Common myeloid progenitor, CD34-positive (primary cell): ENCODE data around the gene CLDN4.

Experiments
- CTCF ChIA-PET: fragments of 350-600 bp; sonication (Branson Sonifier 250); formaldehyde crosslinking; loops from one replicate; lab custom pipeline; 2021; ENCODE audit warnings: antibody characterized with exemption; lab: Charles Lee
- POLR2A ChIA-PET: fragments of 350-600 bp; sonication (Branson Sonifier 250); formaldehyde crosslinking; loops from one replicate; lab custom pipeline; 2021; ENCODE audit warnings: antibody characterized with exemption; lab: Charles Lee
- DNase-seq, 3 donors: peaks; one replicate each; pipeline versions ENCODE4 v3.0.0 to v3.0.0-alpha.2; 2013
- H3K27ac ChIP-seq, 2 experiments: 1 replicate in 1 of 2; 2 replicates in 1 of 2; pipeline ENCODE4 v1.7.0; 2013; ENCODE audit warnings: inconsistent platforms in 2 of 2, low read length in 2 of 2, mild to moderate bottlenecking in 2 of 2, low read depth in 1 of 2, moderate library complexity in 1 of 2; ENCODE audit not compliant: severe bottlenecking in 2 of 2, insufficient read depth in 1 of 2, poor library complexity in 1 of 2
- H3K27me3 ChIP-seq, 5 experiments: replicated peaks in 2 of 5; 1 replicate in 3 of 5; 2 replicates in 2 of 5; pipeline versions ENCODE4 v1.6.1 to v1.7.0; 2013; ENCODE audit warnings: low read length in 4 of 5, mild to moderate bottlenecking in 2 of 5, moderate library complexity in 2 of 5, inconsistent platforms in 1 of 5; ENCODE audit not compliant: insufficient read depth in 5 of 5, control insufficient read depth in 4 of 5
- H3K36me3 ChIP-seq, 4 experiments: 1 replicate in 2 of 4; 2 replicates in 2 of 4; pipeline versions ENCODE4 v1.6.1 to v1.7.0; 2013; ENCODE audit warnings: low read length in 3 of 4, control low read depth in 1 of 4, mild to moderate bottlenecking in 1 of 4; ENCODE audit not compliant: control insufficient read depth in 4 of 4, insufficient read depth in 4 of 4
- H3K4me1 ChIP-seq, 4 experiments: 1 replicate in 3 of 4; 2 replicates in 1 of 4; pipeline versions ENCODE4 v1.6.1 to v1.7.1; 2013; ENCODE audit warnings: low read length in 3 of 4, mild to moderate bottlenecking in 3 of 4, control low read depth in 1 of 4, inconsistent platforms in 1 of 4, moderate library complexity in 1 of 4; ENCODE audit not compliant: control insufficient read depth in 4 of 4, insufficient read depth in 4 of 4; ENCODE audit errors: control extremely low read depth in 1 of 4
- H3K4me3 ChIP-seq, 7 experiments: 1 replicate in 4 of 7; 2 replicates in 3 of 7; pipeline versions ENCODE4 v1.5.1 to v1.7.0; 2013; ENCODE audit warnings: mild to moderate bottlenecking in 7 of 7, low read length in 6 of 7, moderate library complexity in 6 of 7, inconsistent platforms in 2 of 7, low read depth in 2 of 7, control low read depth in 1 of 7; ENCODE audit not compliant: insufficient read depth in 4 of 7, control insufficient read depth in 1 of 7; ENCODE audit errors: extremely low read depth in 1 of 7
- H3K9me3 ChIP-seq, 5 experiments: 1 replicate in 4 of 5; 2 replicates in 1 of 5; pipeline versions ENCODE4 v1.6.1 to v1.7.1; 2013; ENCODE audit warnings: low read length in 4 of 5, mild to moderate bottlenecking in 2 of 5, inconsistent platforms in 1 of 5, low read depth in 1 of 5, moderate library complexity in 1 of 5; ENCODE audit not compliant: control insufficient read depth in 4 of 5, insufficient read depth in 2 of 5; ENCODE audit errors: control extremely low read depth in 1 of 5
- WGBS: methylation state at CpG from one replicate; pipeline ENCODE4 v1.1.5; 2013; ENCODE audit not compliant: insufficient coverage; 5-methylcytosine and 5-hydroxymethylcytosine counted together

CLDN4 gene

GRCh38 chr7:73829505-73829904, 1.3 kb upstream of the CLDN4 start:
- Histone ChIP-seq H3K27me3 (peaks cover 0 to 8% (median 2%) of the 10 kb centered on the region in 5 experiments), H3K36me3 (no peaks in the 10 kb centered on the region), H3K9me3 (no peaks in the 10 kb centered on the region), H3K27ac (no peak overlapping the region), H3K4me1 (peaks cover 5 to 37% (median 32%) of the 10 kb centered on the region in 4 experiments), H3K4me3 (no peak overlapping the region)
- WGBS = 83% methylated on average over 7 of the region's 7 CpGs
- POLR2A ChIA-PET = no interaction called here
- CTCF ChIA-PET = interaction anchor here (0.7 to 1.4 kb wide), 5 partner anchors 13 to 29 kb away, joined by 3 to 5 read pairs (median 4); partner anchors contain the start of gene METTL27
- no peak for DNase-seq

DNA sequence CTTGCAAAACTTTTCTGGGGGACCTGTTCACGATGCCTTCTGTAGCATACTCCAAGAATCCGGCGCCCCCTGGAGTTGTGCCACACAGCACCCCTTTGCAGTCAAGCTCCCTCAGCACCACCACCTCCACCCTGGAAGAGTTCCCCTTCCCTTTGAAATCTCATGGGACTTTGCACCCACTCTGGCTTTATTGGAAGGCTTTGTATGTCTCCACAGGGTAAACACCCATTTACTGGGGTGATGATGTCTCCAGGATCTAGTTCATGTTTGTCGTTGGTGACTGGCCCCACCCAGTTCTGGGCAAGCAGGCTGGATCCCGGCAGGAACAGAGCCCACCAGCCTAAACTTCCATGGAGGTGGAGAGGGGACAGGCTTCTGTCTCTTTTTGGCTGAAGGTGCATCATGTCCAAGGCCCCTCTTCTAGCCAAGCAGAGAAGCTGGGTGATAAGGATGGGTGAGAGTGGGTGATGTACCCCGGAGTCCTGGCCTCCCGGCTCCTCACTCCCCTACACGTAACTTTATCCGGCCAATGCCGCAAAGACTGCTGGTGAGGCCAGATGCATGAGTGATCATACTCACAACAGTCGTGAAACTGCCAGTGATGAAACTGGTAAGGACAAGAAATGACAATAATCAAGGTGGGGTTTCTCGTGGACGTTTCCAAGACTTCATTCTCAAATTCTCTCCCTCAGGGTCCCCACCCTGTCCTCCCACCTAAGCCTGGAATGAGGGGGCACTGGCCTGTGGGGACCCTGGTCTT, 695 bp upstream of the CLDN4 start:
- CTCF ChIA-PET = interaction anchor here (0.9 to 1.4 kb wide), 3 partner anchors 12 to 28 kb away, joined by 3 to 4 read pairs (median 4); partner anchors contain the start of gene METTL27
- H3K9me3 ChIP-seq = no peaks in the 10 kb centered on the region
- POLR2A ChIA-PET = interaction anchor here (0.6 kb wide), 1 partner anchor 371 kb away, joined by 3 read pairs; no protein-coding TSS in a partner anchor
- 90% methylated on average over 10 of the region's 13 CpGs for WGBS
- peaks cover 0 to 8% (median 2%) of the 10 kb centered on the region in 5 experiments for H3K27me3 ChIP-seq
- H3K4me3 ChIP-seq = no peak overlapping the region
- no peak for DNase-seq
- peaks cover 5 to 37% (median 32%) of the 10 kb centered on the region in 4 experiments for H3K4me1 ChIP-seq
- no peaks in the 10 kb centered on the region for H3K36me3 ChIP-seq
- H3K27ac ChIP-seq = no peak overlapping the region

DNA sequence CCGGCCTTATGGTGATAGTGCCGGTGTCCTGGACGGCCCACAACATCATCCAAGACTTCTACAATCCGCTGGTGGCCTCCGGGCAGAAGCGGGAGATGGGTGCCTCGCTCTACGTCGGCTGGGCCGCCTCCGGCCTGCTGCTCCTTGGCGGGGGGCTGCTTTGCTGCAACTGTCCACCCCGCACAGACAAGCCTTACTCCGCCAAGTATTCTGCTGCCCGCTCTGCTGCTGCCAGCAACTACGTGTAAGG, 713 bp downstream of the CLDN4 start:
- H3K27me3 ChIP-seq = peaks cover 0 to 8% (median 2%) of the 10 kb centered on the region in 5 experiments
- POLR2A ChIA-PET = no interaction called here
- DNase-seq = no peak
- no peaks in the 10 kb centered on the region for H3K9me3 ChIP-seq
- peaks cover 5 to 30% (median 23%) of the 10 kb centered on the region in 4 experiments for H3K4me1 ChIP-seq
- no peaks in the 10 kb centered on the region for H3K36me3 ChIP-seq
- WGBS = 97% methylated on average over 16 of the region's 16 CpGs
- no peak overlapping the region for H3K27ac ChIP-seq
- no peak overlapping the region for H3K4me3 ChIP-seq
- CTCF ChIA-PET = interaction anchor here (3.3 kb wide), 1 partner anchor 23 kb away, joined by 14 read pairs; no protein-coding TSS in a partner anchor

DNA sequence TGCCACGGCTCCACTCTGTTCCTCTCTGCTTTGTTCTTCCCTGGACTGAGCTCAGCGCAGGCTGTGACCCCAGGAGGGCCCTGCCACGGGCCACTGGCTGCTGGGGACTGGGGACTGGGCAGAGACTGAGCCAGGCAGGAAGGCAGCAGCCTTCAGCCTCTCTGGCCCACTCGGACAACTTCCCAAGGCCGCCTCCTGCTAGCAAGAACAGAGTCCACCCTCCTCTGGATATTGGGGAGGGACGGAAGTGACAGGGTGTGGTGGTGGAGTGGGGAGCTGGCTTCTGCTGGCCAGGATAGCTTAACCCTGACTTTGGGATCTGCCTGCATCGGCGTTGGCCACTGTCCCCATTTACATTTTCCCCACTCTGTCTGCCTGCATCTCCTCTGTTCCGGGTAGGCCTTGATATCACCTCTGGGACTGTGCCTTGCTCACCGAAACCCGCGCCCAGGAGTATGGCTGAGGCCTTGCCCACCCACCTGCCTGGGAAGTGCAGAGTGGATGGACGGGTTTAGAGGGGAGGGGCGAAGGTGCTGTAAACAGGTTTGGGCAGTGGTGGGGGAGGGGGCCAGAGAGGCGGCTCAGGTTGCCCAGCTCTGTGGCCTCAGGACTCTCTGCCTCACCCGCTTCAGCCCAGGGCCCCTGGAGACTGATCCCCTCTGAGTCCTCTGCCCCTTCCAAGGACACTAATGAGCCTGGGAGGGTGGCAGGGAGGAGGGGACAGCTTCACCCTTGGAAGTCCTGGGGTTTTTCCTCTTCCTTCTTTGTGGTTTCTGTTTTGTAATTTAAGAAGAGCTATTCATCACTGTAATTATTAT, 1.2 kb downstream of the CLDN4 start:
- CTCF ChIA-PET = interaction anchor here (3.3 kb wide), 1 partner anchor 23 kb away, joined by 14 read pairs; no protein-coding TSS in a partner anchor

DNA sequence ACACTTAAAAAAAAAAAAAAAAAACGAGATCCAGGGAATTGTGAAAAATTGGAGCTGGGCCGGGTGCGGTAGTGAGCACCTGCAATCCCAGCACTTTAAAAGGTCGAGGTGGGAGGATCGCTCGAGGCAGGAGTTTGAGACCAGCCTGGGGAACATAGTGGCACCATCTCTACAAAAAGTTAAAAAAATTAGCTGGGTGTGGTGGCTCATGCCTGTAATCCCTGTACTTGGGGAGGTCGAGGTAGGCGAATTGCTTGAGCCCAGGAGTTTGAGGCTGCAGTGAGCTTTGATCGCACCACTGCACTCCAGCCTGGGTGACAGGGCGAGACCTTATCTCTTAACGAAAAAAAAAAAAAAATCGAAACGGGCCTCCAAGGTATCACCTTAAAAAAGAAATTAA, 2.0 kb downstream of the CLDN4 start:
- WGBS = 89% methylated on average over 7 of the region's 13 CpGs
- Histone ChIP-seq H3K4me3 (no peak overlapping the region), H3K4me1 (peaks cover 0 to 17% (median 10%) of the 10 kb centered on the region in 4 experiments), H3K27ac (no peak overlapping the region), H3K9me3 (no peaks in the 10 kb centered on the region), H3K36me3 (no peaks in the 10 kb centered on the region), H3K27me3 (peaks cover 0 to 8% (median 2%) of the 10 kb centered on the region in 5 experiments)
- CTCF ChIA-PET = interaction anchor here (0.6 to 3.3 kb wide), 3 partner anchors 10 to 22 kb away, joined by 5 to 14 read pairs (median 5); no protein-coding TSS in a partner anchor
- POLR2A ChIA-PET = interaction anchor here (0.6 kb wide), 1 partner anchor 211 kb away, joined by 3 read pairs; no protein-coding TSS in a partner anchor
- DNase-seq = no peak

More for the DNA sequence above, 1.2 kb downstream of the CLDN4 start:
- H3K36me3 ChIP-seq = no peaks in the 10 kb centered on the region
- H3K9me3 ChIP-seq = no peaks in the 10 kb centered on the region
- no peak for DNase-seq
- no peak overlapping the region for H3K27ac ChIP-seq
- no peak overlapping the region for H3K4me3 ChIP-seq
- H3K4me1 ChIP-seq = peaks cover 3 to 24% (median 18%) of the 10 kb centered on the region in 4 experiments
- WGBS = 84% methylated on average over 10 of the region's 16 CpGs
- POLR2A ChIA-PET = no interaction called here
- H3K27me3 ChIP-seq = peaks cover 0 to 8% (median 2%) of the 10 kb centered on the region in 5 experiments

- POLR2A ChIA-PET = interaction anchor here (0.6 kb wide), 2 partner anchors 47 to 211 kb away, joined by 3 read pairs; no protein-coding TSS in a partner anchor
These were observed 2.6 kb downstream of the CLDN4 start for GRCh38 chr7:73833251-73833919.

More at GRCh38 chr7:73833251-73833919, 2.6 kb downstream of the CLDN4 start:
- Histone ChIP-seq H3K27ac (no peak overlapping the region), H3K27me3 (peaks cover 0 to 8% (median 2%) of the 10 kb centered on the region in 5 experiments), H3K36me3 (no peaks in the 10 kb centered on the region), H3K4me1 (peaks cover 0 to 13% (median 6%) of the 10 kb centered on the region in 4 experiments), H3K4me3 (no peak overlapping the region), H3K9me3 (no peaks in the 10 kb centered on the region)
- DNase-seq = no peak
- 69% methylated on average over 10 of the region's 13 CpGs for WGBS
- CTCF ChIA-PET = interaction anchor here (0.6 to 3.3 kb wide), 4 partner anchors 11 to 21 kb away, joined by 3 to 14 read pairs (median 5); no protein-coding TSS in a partner anchor
